H1 (cell line): ENCODE measurements around the gene HMGN1.

Experiments
- E2F6 ChIP-seq: IDR thresholded peaks from 2 replicates; pipeline ENCODE4 v1.6.1; 2012; ENCODE audit warnings: inconsistent platforms
- EP300 ChIP-seq, 2 experiments: IDR thresholded peaks; 1 replicate in 1 of 2; 2 replicates in 1 of 2; pipeline ENCODE4 v1.6.1; 2011 to 2012; ENCODE audit warnings: low read depth in 2 of 2, low read length in 2 of 2, mild to moderate bottlenecking in 2 of 2, borderline replicate concordance in 1 of 2, inconsistent platforms in 1 of 2, moderate library complexity in 1 of 2
- POLR2AphosphoS5 ChIP-seq: IDR thresholded peaks from 2 replicates; pipeline ENCODE4 v1.6.1; 2011; ENCODE audit warnings: low read depth, low read length

GRCh38 chr21:39366563-39366962, 17.7 kb upstream of the HMGN1 start:
- TF ChIP-seq EP300 (IDR thresholded peaks at IDR 0.05; ENCODE audit: borderline replicate concordance in 1 of 2, low read depth in 2 of 2, low read length in 2 of 2) (no peak), POLR2AphosphoS5 (no peak), E2F6 (no peak)
